ENCODE results near the gene SLCO2B1. TPM values are rescaled to one million over a fixed set of nuclear protein-coding genes. Genes with fewer than 3 reads are reported as not detected.

Gene SLCO2B1
- total RNA-seq, 2 experiments from 2014 or later = not detected

DNA sequence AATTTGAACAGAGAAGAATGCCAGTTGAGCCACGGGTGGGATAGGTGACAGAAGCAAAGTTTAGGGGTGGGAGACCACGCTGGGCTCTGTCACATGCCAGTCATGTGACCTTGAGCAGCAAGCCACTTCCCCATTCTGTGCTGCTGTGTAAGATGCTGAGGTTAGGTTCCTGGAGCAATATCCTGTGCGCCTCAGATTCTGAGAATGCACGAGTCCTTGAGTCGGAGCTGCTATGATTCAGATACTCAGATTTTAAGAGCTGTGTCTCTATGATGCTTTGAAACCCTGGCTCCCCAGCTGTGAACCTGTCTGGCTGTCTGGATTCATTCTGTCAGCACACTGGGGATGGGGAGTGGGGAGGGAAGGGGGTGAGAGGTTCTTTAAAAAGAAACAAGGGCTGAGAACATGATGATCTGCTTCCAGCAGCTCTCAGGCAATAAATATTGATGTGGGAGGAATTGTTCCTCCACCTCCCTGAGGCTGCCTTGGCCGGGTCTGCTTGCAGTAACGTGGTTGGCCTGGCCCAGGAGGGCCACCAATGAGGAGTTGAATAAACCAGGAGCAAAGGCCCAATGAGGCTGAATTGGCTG, 24.0 kb downstream of the SLCO2B1 start:
- Mint-ChIP-seq H3K36me3 (no peaks in the 10 kb centered on the region), H3K4me1 (peaks cover 17% of the 10 kb centered on the region), H3K4me3 (no peak overlapping the region), H3K27ac (peak overlapping the region; percentile 40), H3K9me3 (ENCODE audit: low read depth) (no peaks in the 10 kb centered on the region), H3K27me3 (peaks cover 27% of the 10 kb centered on the region)
- CTCF ChIA-PET = interaction anchor here (0.8 to 3.7 kb wide), 10 partner anchors 9 to 152 kb away, joined by 3 to 19 read pairs (median 4); no protein-coding TSS in a partner anchor
- DNase-seq (peak; percentile 78), ATAC-seq (peak; percentile 93)

DNA sequence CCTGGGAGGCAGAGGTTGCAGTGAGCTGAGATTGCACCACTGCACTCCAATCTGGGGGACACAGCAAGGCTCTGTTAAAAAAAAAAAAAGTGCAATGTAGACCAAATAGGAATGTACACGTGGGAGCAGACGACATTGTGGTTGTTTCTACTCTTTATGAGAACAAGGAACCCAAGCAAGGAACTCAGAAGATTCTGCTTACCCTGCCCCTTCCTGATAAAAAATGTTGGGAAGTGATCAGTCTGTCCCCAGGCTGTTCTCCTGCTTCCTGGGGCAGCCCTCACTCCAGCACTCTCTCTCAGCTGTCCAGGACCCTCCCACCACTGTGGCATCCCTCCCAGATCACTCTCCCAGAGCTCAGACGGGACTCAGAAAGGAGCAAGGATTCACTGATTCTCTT, 31.8 kb downstream of the SLCO2B1 start:
- ATAC-seq = no peak
- Mint-ChIP-seq H3K27ac (no peak overlapping the region), H3K9me3 (ENCODE audit: low read depth) (no peaks in the 10 kb centered on the region), H3K4me1 (peaks cover 13% of the 10 kb centered on the region), H3K4me3 (no peak overlapping the region), H3K27me3 (peaks cover 52% of the 10 kb centered on the region), H3K36me3 (no peaks in the 10 kb centered on the region)
- no peak for DNase-seq
- CTCF ChIA-PET = no interaction called here

DNA sequence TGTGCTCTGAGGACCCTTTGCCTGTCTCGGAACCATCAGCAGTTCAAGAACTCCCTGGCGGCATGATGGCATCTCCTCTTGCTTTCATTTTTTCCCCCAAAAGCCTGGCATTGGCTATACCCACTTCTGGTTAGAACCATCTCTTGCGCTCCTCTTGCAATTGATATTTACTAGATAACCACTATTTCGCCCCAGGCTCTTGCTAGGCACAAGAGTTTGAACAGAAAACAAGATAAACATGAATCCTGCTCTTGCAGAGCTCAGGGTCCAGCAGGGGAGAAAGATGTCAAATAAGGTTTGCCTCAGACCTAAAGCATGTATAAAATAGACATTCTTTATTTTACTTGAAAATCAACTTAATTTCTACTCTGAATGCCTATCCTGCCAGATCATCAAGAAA, 33.1 kb downstream of the SLCO2B1 start:
- Mint-ChIP-seq H3K4me1 (peaks cover 16% of the 10 kb centered on the region), H3K27me3 (peaks cover 44% of the 10 kb centered on the region), H3K27ac (no peak overlapping the region), H3K4me3 (no peak overlapping the region), H3K9me3 (ENCODE audit: low read depth) (no peaks in the 10 kb centered on the region), H3K36me3 (no peaks in the 10 kb centered on the region)
- CTCF ChIA-PET = interaction anchor here (0.9 to 1.7 kb wide), 2 partner anchors 9 to 58 kb away, joined by 4 to 5 read pairs; no protein-coding TSS in a partner anchor
- ATAC-seq (no peak), DNase-seq (no peak)

DNA sequence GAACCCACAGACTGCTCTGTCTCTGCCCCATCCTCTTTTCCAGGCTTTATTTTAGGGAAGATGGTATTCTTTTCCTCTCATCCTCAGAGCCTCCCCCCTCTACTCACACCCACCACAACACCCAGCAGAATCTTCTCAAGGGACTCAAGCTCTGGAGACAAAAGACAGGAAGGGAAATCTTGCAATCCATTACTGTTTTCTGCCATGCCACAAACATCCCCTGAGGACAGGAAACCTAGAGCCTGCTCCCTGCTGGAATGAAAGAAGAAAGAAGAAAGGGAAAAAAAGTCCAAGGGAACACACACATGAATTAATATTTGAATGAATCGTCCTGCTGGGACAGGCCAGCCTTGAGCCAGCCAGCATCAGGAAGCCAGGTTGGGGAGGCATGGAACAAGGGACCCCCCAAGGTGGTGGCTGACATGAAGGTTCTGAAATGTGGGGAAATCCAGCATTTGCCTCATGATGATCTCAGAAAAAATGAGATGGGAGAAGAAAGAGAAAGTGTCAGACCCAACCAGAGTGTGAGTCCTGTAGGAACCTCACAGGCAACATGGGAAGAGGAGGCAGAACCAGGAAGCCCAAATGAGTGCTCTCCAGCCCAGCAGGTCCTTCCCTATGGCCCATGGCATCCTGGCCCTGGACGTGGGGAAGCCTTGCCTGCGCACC, 34.0 kb downstream of the SLCO2B1 start:
- no peaks in the 10 kb centered on the region for H3K9me3 Mint-ChIP-seq (ENCODE audit: low read depth)
- H3K27ac Mint-ChIP-seq = no peak overlapping the region
- H3K27me3 Mint-ChIP-seq = peaks cover 44% of the 10 kb centered on the region
- no peak overlapping the region for H3K4me3 Mint-ChIP-seq
- DNase-seq (no peak), ATAC-seq (no peak)
- CTCF ChIA-PET = interaction anchor here (1.7 kb wide), 1 partner anchor 57 kb away, joined by 5 read pairs; no protein-coding TSS in a partner anchor
- peaks cover 16% of the 10 kb centered on the region for H3K4me1 Mint-ChIP-seq
- H3K36me3 Mint-ChIP-seq = no peaks in the 10 kb centered on the region

DNA sequence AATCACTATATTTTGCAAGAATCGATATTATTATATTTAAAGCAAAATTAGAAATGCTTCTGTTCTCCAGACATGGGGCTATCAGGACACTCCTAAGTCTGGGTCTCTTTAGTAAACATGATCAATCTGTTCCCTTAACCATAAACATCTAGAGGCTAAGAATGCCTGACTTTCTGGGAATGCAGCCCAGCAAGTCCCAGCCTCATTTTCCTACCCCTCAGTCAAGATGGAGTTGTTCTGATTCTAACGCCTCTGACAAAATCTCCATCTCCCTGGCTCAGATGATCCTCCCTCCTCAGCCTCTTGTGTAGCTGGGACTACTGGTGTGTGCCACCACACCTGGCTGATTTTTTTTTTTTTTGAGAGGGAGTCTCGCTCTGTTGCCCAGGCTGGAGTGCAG, 35.0 kb downstream of the SLCO2B1 start:
- no peak for ATAC-seq
- Mint-ChIP-seq H3K4me1 (peaks cover 13% of the 10 kb centered on the region), H3K36me3 (no peaks in the 10 kb centered on the region), H3K4me3 (no peak overlapping the region), H3K27me3 (peaks cover 37% of the 10 kb centered on the region), H3K27ac (no peak overlapping the region), H3K9me3 (ENCODE audit: low read depth) (no peaks in the 10 kb centered on the region)
- CTCF ChIA-PET = interaction anchor here (1.1 kb wide), 1 partner anchor 19 kb away, joined by 4 read pairs; no protein-coding TSS in a partner anchor
- DNase-seq = no peak

DNA sequence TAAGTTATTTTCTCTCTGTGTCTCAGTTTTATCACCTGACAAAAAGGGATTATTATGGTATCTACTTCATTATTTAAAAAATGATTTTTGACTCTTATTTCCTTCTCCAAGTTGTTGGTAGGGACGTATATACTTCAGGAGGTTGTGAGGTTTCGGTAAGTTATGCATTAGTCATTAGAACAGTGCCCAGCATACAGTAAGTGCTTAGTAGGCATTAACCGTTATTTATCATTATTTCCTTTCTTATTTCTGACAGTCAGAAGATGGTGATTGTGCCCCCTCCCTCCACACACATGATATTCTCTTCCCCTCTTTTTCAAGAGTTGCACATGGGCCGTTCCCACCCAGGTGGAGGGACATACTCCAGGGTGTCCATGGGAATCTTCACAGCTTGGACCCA, 36.1 kb downstream of the SLCO2B1 start:
- no peaks in the 10 kb centered on the region for H3K9me3 Mint-ChIP-seq (ENCODE audit: low read depth)
- no peaks in the 10 kb centered on the region for H3K36me3 Mint-ChIP-seq
- no peak for ATAC-seq
- H3K27ac Mint-ChIP-seq = no peak overlapping the region
- CTCF ChIA-PET = no interaction called here
- peaks cover 32% of the 10 kb centered on the region for H3K27me3 Mint-ChIP-seq
- H3K4me3 Mint-ChIP-seq = no peak overlapping the region
- DNase-seq = no peak
- H3K4me1 Mint-ChIP-seq = peaks cover 6% of the 10 kb centered on the region

- Mint-ChIP-seq H3K4me1 (peaks cover 3% of the 10 kb centered on the region), H3K36me3 (no peaks in the 10 kb centered on the region), H3K27me3 (peaks cover 31% of the 10 kb centered on the region), H3K9me3 (ENCODE audit: low read depth) (no peaks in the 10 kb centered on the region), H3K27ac (no peak overlapping the region), H3K4me3 (no peak overlapping the region)
- DNase-seq (no peak), ATAC-seq (no peak)
- CTCF ChIA-PET = interaction anchor here (1.2 to 2.1 kb wide), 3 partner anchors 16 to 60 kb away, joined by 3 to 7 read pairs (median 6); no protein-coding TSS in a partner anchor
Measured at GRCh38 chr11:75188671-75189070, 37.8 kb downstream of the SLCO2B1 start.

DNA sequence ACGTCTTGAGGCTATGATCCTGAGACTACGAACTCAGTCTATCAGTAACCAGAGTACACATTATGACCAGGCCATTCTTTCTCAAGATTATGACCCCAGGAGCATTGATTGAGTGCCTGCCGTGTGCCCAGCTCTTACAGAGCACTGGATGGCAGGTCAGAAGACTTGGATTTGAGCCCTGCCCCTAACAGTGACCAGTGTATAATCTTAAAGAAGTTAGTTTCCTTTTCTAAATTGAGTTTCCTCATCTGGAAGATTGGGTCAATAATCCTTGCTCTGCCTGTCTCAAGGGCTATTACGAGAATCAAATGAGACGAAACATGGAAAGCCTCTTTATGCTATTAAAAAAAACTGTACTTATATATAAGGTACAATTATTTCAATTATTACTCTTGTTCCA, 38.2 kb downstream of the SLCO2B1 start:
- peaks cover 27% of the 10 kb centered on the region for H3K27me3 Mint-ChIP-seq
- no peak for DNase-seq
- H3K9me3 Mint-ChIP-seq (ENCODE audit: low read depth) = no peaks in the 10 kb centered on the region
- ATAC-seq = no peak
- no peaks in the 10 kb centered on the region for H3K36me3 Mint-ChIP-seq
- CTCF ChIA-PET = interaction anchor here (1.2 to 2.1 kb wide), 4 partner anchors 16 to 59 kb away, joined by 3 to 7 read pairs (median 5); no protein-coding TSS in a partner anchor
- H3K4me3 Mint-ChIP-seq = no peak overlapping the region
- no peak overlapping the region for H3K27ac Mint-ChIP-seq
- peaks cover 3% of the 10 kb centered on the region for H3K4me1 Mint-ChIP-seq

DNA sequence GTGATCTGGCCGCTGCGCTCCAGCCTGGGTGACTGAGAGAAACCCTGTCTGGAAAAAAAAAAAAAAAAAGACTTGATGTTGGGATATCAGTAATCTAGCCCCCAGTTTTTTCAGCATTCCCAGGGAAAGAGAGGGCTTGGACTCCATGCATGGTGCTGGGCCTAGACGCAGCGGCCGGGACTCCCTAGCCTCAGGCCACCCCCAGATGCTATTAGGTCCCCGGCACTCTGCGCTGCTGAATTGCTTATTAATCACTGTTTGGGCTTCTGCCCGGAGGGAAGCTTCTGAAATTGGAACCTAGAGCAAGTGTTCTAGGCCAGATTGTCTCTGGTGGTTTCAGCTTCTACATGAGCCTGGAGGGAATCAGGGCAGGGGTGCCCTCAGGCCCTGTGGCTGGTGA, 39.0 kb downstream of the SLCO2B1 start:
- ATAC-seq (no peak), DNase-seq (no peak)
- CTCF ChIA-PET = interaction anchor here (1.2 to 3.7 kb wide), 4 partner anchors 15 to 59 kb away, joined by 3 to 14 read pairs (median 6); no protein-coding TSS in a partner anchor
- no peaks in the 10 kb centered on the region for H3K36me3 Mint-ChIP-seq
- H3K27ac Mint-ChIP-seq = no peak overlapping the region
- no peaks in the 10 kb centered on the region for H3K9me3 Mint-ChIP-seq (ENCODE audit: low read depth)
- H3K4me1 Mint-ChIP-seq = peaks cover 3% of the 10 kb centered on the region
- no peak overlapping the region for H3K4me3 Mint-ChIP-seq
- peaks cover 24% of the 10 kb centered on the region for H3K27me3 Mint-ChIP-seq

DNA sequence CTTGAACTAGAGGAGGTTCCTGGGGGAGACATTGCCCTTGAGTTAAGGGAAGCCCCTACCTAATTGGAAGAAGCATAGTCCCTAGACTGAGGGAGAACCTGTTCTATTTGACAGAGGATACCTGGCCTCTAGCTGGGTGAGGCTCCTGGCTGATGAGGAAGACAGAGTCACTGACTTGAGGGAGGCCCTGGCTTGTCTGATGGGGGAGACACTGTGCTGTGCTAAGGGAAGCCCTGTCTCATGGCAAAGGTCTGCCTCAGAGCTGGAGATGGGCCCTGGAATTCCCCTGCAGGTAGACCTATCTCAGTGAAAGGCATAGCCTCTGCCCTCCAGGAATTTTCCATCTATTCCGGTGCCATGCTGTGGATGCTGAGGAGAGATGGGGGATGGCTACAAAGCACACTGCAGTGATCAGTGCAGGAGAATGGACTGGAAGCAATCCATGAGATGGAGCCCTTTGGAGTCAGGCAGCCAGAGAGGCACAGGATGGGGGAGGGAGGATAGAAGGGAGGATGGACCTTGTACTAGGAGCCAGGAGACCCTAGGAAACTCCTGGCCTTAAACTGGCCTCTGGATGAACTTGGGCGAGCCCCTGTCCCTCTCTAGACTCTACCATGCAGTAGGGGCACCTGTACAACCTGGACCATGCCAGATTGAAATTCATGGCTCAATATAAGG, 39.9 kb downstream of the SLCO2B1 start:
- Mint-ChIP-seq H3K4me3 (no peak overlapping the region), H3K27me3 (peaks cover 20% of the 10 kb centered on the region), H3K27ac (no peak overlapping the region), H3K9me3 (ENCODE audit: low read depth) (no peaks in the 10 kb centered on the region), H3K4me1 (peaks cover 3% of the 10 kb centered on the region), H3K36me3 (no peaks in the 10 kb centered on the region)
- CTCF ChIA-PET = interaction anchor here (1.4 to 3.7 kb wide), 4 partner anchors 14 to 50 kb away, joined by 3 to 14 read pairs (median 6); no protein-coding TSS in a partner anchor
- no peak for ATAC-seq
- no peak for DNase-seq

- H3K27ac Mint-ChIP-seq = no peak overlapping the region
Measured at GRCh38 chr11:75191330-75191717, 40.4 kb downstream of the SLCO2B1 start.

GRCh38 chr11:75193271-75193670, 42.4 kb downstream of the SLCO2B1 start:
- no peaks in the 10 kb centered on the region for H3K36me3 Mint-ChIP-seq
- H3K27ac Mint-ChIP-seq = no peak overlapping the region
- H3K4me1 Mint-ChIP-seq = peaks cover 3% of the 10 kb centered on the region
- H3K9me3 Mint-ChIP-seq (ENCODE audit: low read depth) = no peaks in the 10 kb centered on the region
- peaks cover 21% of the 10 kb centered on the region for H3K27me3 Mint-ChIP-seq
- CTCF ChIA-PET = interaction anchor here (0.8 to 3.7 kb wide), 3 partner anchors 9 to 55 kb away, joined by 3 to 14 read pairs (median 4); no protein-coding TSS in a partner anchor
- DNase-seq (no peak), ATAC-seq (no peak)
- no peak overlapping the region for H3K4me3 Mint-ChIP-seq

More at GRCh38 chr11:75191330-75191717, 40.4 kb downstream of the SLCO2B1 start:
- H3K27me3 Mint-ChIP-seq = peaks cover 23% of the 10 kb centered on the region
- CTCF ChIA-PET = interaction anchor here (1.1 to 3.7 kb wide), 4 partner anchors 14 to 51 kb away, joined by 3 to 14 read pairs (median 4); no protein-coding TSS in a partner anchor
- DNase-seq (no peak), ATAC-seq (no peak)
- H3K4me3 Mint-ChIP-seq = no peak overlapping the region
- no peaks in the 10 kb centered on the region for H3K36me3 Mint-ChIP-seq
- H3K9me3 Mint-ChIP-seq (ENCODE audit: low read depth) = no peaks in the 10 kb centered on the region
- peaks cover 3% of the 10 kb centered on the region for H3K4me1 Mint-ChIP-seq

GRCh38 chr11:75193711-75194110, 42.8 kb downstream of the SLCO2B1 start:
- Mint-ChIP-seq H3K36me3 (no peaks in the 10 kb centered on the region), H3K4me1 (no peaks in the 10 kb centered on the region), H3K27me3 (peaks cover 23% of the 10 kb centered on the region), H3K27ac (no peak overlapping the region), H3K4me3 (no peak overlapping the region), H3K9me3 (ENCODE audit: low read depth) (no peaks in the 10 kb centered on the region)
- CTCF ChIA-PET = interaction anchor here (0.8 to 3.4 kb wide), 5 partner anchors 8 to 55 kb away, joined by 3 to 27 read pairs (median 10); no protein-coding TSS in a partner anchor
- no peak for ATAC-seq
- DNase-seq = no peak
